Measurements from ENCODE around the gene EDRF1.

- TF ChIP-seq ZC3H10 (CRISPR knock-in tag; IDR thresholded peaks at IDR 0.05) (no peak), ESRRG (CRISPR knock-in tag; IDR thresholded peaks at IDR 0.05) (no peak), ZFP30 (CRISPR knock-in tag; IDR thresholded peaks at IDR 0.05) (no peak), ISL1 (CRISPR knock-in tag; IDR thresholded peaks at IDR 0.05) (peak; percentile 84), OSR1 (CRISPR knock-in tag; IDR thresholded peaks at IDR 0.05) (no peak), BACH2 (CRISPR knock-in tag; IDR thresholded peaks at IDR 0.05; ENCODE audit: borderline replicate concordance) (no peak), TOX (CRISPR knock-in tag; IDR thresholded peaks at IDR 0.05; ENCODE audit: borderline replicate concordance) (no peak), CSDC2 (CRISPR knock-in tag; IDR thresholded peaks at IDR 0.05) (no peak), CREB5 (CRISPR knock-in tag; IDR thresholded peaks at IDR 0.05; ENCODE audit: low read depth) (no peak), ZFP3 (CRISPR knock-in tag; IDR thresholded peaks at IDR 0.05) (no peak)
Measured at GRCh38 chr10:125812128-125812750, 92.7 kb downstream of the EDRF1 start.
